ENCODE measurements around the gene OSBPL1A.
"Not testable (repeated sequence)": the region's sequence is repeated elsewhere in the genome, so short reads cannot be mapped to it uniquely, and the experiment has no call there.

Gene OSBPL1A

DNA sequence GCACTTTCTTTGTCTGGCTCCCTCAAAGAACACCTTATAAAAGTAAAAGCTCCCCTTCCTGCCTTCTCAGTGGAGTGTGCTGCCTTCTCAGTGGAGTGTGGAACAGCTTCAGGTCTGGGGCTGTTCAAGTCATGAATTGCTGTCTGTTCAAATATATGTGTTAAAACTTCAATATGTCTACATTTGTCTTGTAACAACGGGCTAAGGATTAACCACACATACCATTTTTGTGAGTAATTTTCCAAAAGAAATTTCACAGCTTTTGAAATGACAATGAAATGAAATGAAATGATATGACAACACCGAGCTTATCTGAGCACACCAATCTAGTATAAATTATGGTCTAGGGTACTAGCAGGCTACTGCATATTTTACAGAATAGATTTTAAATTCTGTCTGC lies 215.8 kb downstream of the OSBPL1A start:
- no peaks in the 10 kb centered on the region for H3K4me1 ChIP-seq (ENCODE audit: control insufficient read depth, insufficient read depth, low read length)
- H3K4me3 ChIP-seq (ENCODE audit: low read length) = no peak overlapping the region
- no peak overlapping the region for H3K9ac ChIP-seq (ENCODE audit: low read length)
- no peak overlapping the region for H3K27ac ChIP-seq (ENCODE audit: low read depth, low read length)
- no peaks in the 10 kb centered on the region for H3K36me3 ChIP-seq (ENCODE audit: control insufficient read depth, insufficient read depth, low read length)
- no peaks in the 10 kb centered on the region for H3K27me3 ChIP-seq (ENCODE audit: control insufficient read depth, insufficient read depth, low read length)

DNA sequence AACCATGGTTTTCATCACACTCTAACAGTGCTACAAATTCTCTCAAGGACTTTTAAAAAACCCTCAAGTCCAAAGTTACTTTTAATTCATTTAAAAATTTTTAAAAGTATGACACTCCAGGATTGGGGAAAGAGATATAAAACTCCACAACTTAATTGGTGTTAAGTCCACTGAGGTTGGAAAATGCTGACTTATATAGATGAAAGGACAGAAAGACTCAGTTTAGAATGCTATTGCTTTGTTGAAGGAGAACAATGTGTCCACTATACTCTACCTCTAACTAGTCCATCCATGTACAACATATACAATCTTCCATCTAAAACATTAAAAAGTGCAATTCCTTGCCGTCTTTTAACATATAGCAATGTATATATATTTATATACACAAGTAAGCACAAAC lies 217.6 kb downstream of the OSBPL1A start:
- no peak overlapping the region for H3K9ac ChIP-seq (ENCODE audit: low read length)
- H3K36me3 ChIP-seq (ENCODE audit: control insufficient read depth, insufficient read depth, low read length) = no peaks in the 10 kb centered on the region
- H3K27me3 ChIP-seq (ENCODE audit: control insufficient read depth, insufficient read depth, low read length) = no peaks in the 10 kb centered on the region
- no peak overlapping the region for H3K27ac ChIP-seq (ENCODE audit: low read depth, low read length)
- H3K4me1 ChIP-seq (ENCODE audit: control insufficient read depth, insufficient read depth, low read length) = no peaks in the 10 kb centered on the region
- no peak overlapping the region for H3K4me3 ChIP-seq (ENCODE audit: low read length)

DNA sequence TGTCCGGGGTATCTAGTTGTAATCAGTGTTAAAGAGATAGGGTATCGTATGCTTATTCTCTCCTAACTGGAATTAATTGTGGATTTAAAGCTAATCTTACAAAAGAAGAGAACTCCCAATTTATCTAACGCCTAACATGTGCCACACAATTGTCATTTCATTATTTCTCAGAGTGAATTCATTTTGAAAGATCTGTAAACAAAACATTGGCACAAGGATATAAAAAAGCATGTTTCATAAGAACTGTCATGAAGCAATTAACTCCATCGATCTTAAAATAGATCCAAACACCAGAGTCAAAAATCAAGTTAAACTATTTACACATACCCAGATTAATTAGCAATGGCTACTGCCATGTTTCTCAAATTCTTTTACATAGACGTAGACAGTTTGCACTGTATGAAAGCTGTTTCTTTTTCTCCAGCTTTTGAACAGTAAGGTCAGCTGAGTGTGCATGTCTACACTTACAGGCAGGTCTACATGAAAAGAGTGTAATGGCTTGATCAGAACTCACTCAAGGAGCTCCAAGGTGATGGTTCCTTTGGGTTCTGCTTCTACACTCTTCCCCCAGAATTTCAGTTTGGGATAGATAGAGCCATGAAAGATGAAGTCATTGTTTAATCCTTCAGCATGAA lies 220.0 kb downstream of the OSBPL1A start:
- no peaks in the 10 kb centered on the region for H3K4me1 ChIP-seq (ENCODE audit: control insufficient read depth, insufficient read depth, low read length)
- H3K27me3 ChIP-seq (ENCODE audit: control insufficient read depth, insufficient read depth, low read length) = no peaks in the 10 kb centered on the region
- no peak overlapping the region for H3K27ac ChIP-seq (ENCODE audit: low read depth, low read length)
- no peak overlapping the region for H3K9ac ChIP-seq (ENCODE audit: low read length)
- peaks cover 5% of the 10 kb centered on the region for H3K36me3 ChIP-seq (ENCODE audit: control insufficient read depth, insufficient read depth, low read length)
- H3K4me3 ChIP-seq (ENCODE audit: low read length) = no peak overlapping the region

DNA sequence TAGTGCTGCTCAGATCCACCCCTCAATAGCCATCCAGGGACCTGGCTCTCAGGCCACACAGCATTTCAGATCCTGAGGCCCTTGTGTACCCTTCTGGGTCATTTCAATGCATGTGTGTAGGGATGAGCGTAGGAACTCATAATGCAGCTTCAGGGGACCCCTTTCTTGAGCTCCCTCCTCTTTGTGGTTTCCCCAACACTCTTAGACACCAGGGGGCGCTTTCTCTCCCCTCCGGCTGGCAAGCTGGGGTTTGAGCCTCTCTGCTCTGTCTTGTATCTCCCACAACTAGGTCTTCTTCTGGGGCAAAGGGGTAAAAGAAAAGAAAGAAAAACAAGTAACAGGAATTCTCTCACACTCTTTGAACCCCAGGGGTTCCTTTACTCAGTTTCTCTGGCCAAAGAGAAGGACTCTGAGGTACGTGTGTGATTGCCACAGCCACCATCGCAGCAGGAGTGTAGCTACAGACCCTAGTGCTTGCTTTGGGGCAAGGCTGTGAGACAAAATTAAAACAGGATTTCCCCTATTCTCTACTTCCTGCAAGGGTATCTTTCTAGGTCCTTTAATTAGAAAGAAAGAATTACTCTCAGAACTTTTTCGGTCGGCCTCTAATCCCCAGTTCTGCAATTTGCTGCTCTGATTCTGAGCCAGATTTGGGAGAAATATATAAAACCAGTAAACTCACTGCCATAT lies 220.8 kb downstream of the OSBPL1A start:
- peaks cover 5% of the 10 kb centered on the region for H3K36me3 ChIP-seq (ENCODE audit: control insufficient read depth, insufficient read depth, low read length)

DNA sequence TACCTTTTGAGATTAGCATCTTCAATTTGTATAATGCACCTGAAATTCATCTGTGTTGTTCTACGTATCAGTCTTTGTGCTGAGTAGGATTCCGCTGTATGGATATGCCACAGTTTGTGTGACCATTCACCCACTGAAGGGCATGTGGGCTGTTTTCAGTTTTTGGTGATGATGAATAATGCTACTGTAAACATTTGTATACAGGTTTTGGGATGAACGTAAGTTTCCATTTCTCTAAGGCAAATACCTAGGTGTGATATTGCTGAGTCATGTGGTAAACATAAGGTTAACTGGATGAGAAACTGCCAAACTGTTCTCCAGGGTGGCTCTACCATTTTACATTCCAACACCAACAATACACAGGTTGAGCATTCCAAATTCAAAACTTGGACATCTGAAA lies 223.6 kb downstream of the OSBPL1A start:
- Histone ChIP-seq H3K27me3 (ENCODE audit: control insufficient read depth, insufficient read depth, low read length) (no peaks in the 10 kb centered on the region), H3K9ac (ENCODE audit: low read length) (no peak overlapping the region), H3K36me3 (ENCODE audit: control insufficient read depth, insufficient read depth, low read length) (peaks cover 7% of the 10 kb centered on the region), H3K27ac (ENCODE audit: low read depth, low read length) (no peak overlapping the region), H3K4me1 (ENCODE audit: control insufficient read depth, insufficient read depth, low read length) (no peaks in the 10 kb centered on the region), H3K4me3 (ENCODE audit: low read length) (no peak overlapping the region)

More for the DNA sequence above, 220.8 kb downstream of the OSBPL1A start:
- H3K4me1 ChIP-seq (ENCODE audit: control insufficient read depth, insufficient read depth, low read length) = no peaks in the 10 kb centered on the region
- H3K27ac ChIP-seq (ENCODE audit: low read depth, low read length) = no peak overlapping the region
- no peaks in the 10 kb centered on the region for H3K27me3 ChIP-seq (ENCODE audit: control insufficient read depth, insufficient read depth, low read length)
- H3K9ac ChIP-seq (ENCODE audit: low read length) = no peak overlapping the region
- H3K4me3 ChIP-seq (ENCODE audit: low read length) = no peak overlapping the region

DNA sequence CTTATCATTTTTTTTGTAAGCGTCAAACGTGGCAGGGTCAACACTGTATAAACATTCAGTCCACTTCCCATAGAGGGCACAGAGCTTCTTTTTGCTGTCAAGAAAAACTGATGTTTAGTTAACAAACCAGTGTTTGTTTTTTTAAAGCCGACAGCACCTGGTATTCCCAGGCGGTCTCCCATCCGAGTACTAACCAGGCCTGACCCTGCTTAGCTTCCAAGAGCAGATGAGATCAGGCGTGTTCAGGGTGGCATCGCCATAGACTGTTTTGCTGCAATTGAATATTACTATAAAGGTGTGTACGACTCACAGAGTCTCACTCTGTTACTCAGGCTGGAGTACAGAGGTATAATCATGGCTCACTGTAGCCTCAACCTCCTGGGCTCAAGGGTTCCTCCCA lies 227.3 kb downstream of the OSBPL1A start:
- H3K4me1 ChIP-seq (ENCODE audit: control insufficient read depth, insufficient read depth, low read length) = no peaks in the 10 kb centered on the region
- H3K27me3 ChIP-seq (ENCODE audit: control insufficient read depth, insufficient read depth, low read length) = no peaks in the 10 kb centered on the region
- no peak overlapping the region for H3K9ac ChIP-seq (ENCODE audit: low read length)
- H3K36me3 ChIP-seq (ENCODE audit: control insufficient read depth, insufficient read depth, low read length) = peaks cover 16% of the 10 kb centered on the region
- H3K4me3 ChIP-seq (ENCODE audit: low read length) = no peak overlapping the region
- H3K27ac ChIP-seq (ENCODE audit: low read depth, low read length) = no peak overlapping the region

DNA sequence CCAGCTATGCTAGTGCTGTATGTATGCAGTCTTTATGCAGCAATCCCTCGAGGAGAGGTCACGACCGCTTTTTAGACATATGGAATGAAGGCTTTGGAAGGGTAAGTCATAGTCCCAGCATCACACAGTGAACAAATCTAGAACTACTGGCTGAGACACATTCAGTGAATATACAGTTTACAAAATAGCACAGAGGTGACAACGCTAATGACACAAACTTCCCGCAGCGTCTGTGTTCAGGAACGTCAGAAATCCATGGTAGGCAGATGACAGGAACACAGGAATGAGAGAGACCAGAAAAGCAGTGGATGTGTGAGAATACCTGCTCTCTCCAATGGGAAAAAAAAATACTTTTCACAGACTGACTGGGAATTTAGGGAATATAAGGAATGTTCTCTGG lies 229.1 kb downstream of the OSBPL1A start:
- Histone ChIP-seq H3K36me3 (ENCODE audit: control insufficient read depth, insufficient read depth, low read length) (peaks cover 17% of the 10 kb centered on the region), H3K9ac (ENCODE audit: low read length) (no peak overlapping the region), H3K4me3 (ENCODE audit: low read length) (no peak overlapping the region), H3K27me3 (ENCODE audit: control insufficient read depth, insufficient read depth, low read length) (no peaks in the 10 kb centered on the region), H3K4me1 (ENCODE audit: control insufficient read depth, insufficient read depth, low read length) (no peaks in the 10 kb centered on the region), H3K27ac (ENCODE audit: low read depth, low read length) (no peak overlapping the region)

DNA sequence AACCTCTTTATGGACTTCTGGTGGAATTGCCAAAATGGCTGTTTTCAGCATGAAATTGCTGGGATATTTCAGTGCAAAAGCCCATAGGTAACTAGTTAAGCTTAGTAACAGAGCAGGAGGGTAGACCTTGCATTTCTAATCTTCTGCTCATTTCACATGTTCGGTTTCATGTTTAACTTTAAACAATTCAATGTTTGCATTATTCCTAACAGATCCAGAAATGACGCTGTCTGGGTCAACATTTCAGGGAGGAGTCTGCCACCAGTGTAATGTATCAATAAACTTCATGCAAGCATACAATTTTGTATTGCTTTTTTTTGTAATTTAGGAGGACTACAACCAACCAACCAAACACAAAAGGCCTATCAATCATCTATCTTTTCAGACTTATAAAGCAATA lies 236.3 kb downstream of the OSBPL1A start:
- no peak overlapping the region for H3K27ac ChIP-seq (ENCODE audit: low read depth, low read length)
- H3K4me1 ChIP-seq (ENCODE audit: control insufficient read depth, insufficient read depth, low read length) = no peaks in the 10 kb centered on the region
- H3K36me3 ChIP-seq (ENCODE audit: control insufficient read depth, insufficient read depth, low read length) = peaks cover 6% of the 10 kb centered on the region
- H3K9ac ChIP-seq (ENCODE audit: low read length) = no peak overlapping the region
- no peak overlapping the region for H3K4me3 ChIP-seq (ENCODE audit: low read length)
- no peaks in the 10 kb centered on the region for H3K27me3 ChIP-seq (ENCODE audit: control insufficient read depth, insufficient read depth, low read length)

DNA sequence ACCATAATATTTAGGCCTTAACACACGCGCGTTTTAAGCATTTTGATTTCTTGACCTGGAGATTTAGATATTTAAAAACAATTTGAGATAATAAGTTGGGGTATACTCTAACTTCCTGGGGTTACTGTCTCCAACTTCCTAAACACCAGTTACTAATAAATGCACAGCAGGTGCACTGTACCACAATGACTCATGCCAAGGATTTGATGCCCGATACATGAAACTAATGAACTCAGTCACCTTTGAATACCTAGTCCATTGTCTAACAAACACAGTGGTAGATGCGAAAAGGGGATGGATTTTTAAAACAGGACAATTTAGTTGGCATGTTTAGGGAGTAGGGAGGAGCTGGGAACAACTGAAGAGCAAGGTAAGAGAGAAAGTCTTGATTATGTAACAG lies 237.5 kb downstream of the OSBPL1A start:
- no peaks in the 10 kb centered on the region for H3K27me3 ChIP-seq (ENCODE audit: control insufficient read depth, insufficient read depth, low read length)
- no peak overlapping the region for H3K9ac ChIP-seq (ENCODE audit: low read length)
- H3K36me3 ChIP-seq (ENCODE audit: control insufficient read depth, insufficient read depth, low read length) = peaks cover 5% of the 10 kb centered on the region
- H3K27ac ChIP-seq (ENCODE audit: low read depth, low read length) = no peak overlapping the region
- no peaks in the 10 kb centered on the region for H3K4me1 ChIP-seq (ENCODE audit: control insufficient read depth, insufficient read depth, low read length)
- no peak overlapping the region for H3K4me3 ChIP-seq (ENCODE audit: low read length)

DNA sequence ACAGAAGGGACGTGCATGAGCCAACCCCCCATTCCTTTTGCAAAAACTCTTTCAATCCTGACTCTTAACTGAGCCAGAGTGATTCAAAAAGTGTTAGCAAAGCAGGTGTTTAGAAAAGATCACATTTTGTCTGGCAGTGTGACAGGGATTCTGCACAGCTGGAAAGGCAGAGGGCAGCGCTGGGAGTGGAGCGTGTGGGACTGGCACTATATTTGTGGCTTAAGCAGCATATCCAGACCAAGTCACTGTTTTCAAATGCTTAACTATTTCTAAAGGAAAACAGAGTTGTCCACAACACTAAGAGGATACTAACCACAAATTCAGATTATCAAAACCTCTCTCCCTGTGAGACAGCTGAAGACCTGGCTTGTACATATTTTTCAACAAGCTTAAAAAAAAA lies 239.8 kb downstream of the OSBPL1A start:
- no peaks in the 10 kb centered on the region for H3K27me3 ChIP-seq (ENCODE audit: control insufficient read depth, insufficient read depth, low read length)
- H3K27ac ChIP-seq (ENCODE audit: low read depth, low read length) = no peak overlapping the region
- H3K9ac ChIP-seq (ENCODE audit: low read length) = no peak overlapping the region
- no peak overlapping the region for H3K4me3 ChIP-seq (ENCODE audit: low read length)
- H3K4me1 ChIP-seq (ENCODE audit: control insufficient read depth, insufficient read depth, low read length) = no peaks in the 10 kb centered on the region
- H3K36me3 ChIP-seq (ENCODE audit: control insufficient read depth, insufficient read depth, low read length) = no peaks in the 10 kb centered on the region

DNA sequence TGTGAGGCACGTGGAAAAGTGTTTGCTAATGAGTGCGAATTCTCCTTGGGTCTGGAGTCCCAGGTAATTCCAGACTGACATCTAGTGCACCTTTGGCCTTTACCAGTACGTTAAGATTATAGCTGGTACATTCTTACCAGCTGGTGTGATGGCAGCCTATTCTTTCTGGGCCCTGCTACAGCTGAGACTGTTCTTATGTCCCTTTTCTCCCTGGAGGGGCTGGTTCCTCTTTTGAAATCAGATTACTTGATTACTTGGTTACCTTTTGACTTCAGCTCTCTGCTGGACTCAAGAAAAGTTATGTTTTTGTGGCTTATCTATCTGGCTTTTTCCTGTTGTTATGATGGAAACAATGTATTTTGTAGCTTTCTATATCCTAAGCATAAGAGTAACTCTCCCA lies 244.2 kb downstream of the OSBPL1A start:
- no peak overlapping the region for H3K27ac ChIP-seq (ENCODE audit: low read depth, low read length)
- H3K36me3 ChIP-seq (ENCODE audit: control insufficient read depth, insufficient read depth, low read length) = no peaks in the 10 kb centered on the region
- H3K4me1 ChIP-seq (ENCODE audit: control insufficient read depth, insufficient read depth, low read length) = no peaks in the 10 kb centered on the region
- no peaks in the 10 kb centered on the region for H3K27me3 ChIP-seq (ENCODE audit: control insufficient read depth, insufficient read depth, low read length)
- H3K9ac ChIP-seq (ENCODE audit: low read length) = no peak overlapping the region
- no peak overlapping the region for H3K4me3 ChIP-seq (ENCODE audit: low read length)

DNA sequence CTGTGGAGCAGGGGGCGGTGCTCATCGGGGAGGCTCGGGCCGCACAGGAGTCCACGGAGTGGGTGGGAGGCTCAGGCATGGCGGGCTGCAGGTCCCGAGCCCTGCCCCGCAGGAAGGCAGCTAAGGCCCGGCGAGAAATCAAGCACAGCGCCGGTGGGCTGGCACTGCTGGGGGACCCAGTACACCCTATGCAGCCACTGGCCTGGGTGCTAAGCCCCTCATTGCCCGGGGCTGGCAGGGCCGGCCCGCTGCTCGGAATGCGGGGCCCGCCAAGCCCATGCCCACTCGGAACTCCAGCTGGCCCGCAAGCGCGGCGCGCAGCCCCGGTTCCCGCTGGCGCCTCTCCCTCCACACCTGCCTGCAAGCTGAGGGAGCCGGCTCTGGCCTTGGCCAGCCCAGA lies 248.0 kb downstream of the OSBPL1A start:
- H3K27me3 ChIP-seq (ENCODE audit: control insufficient read depth, insufficient read depth, low read length); H3K4me3 ChIP-seq (ENCODE audit: low read length); H3K4me1 ChIP-seq (ENCODE audit: control insufficient read depth, insufficient read depth, low read length); H3K27ac ChIP-seq (ENCODE audit: low read depth, low read length); H3K36me3 ChIP-seq (ENCODE audit: control insufficient read depth, insufficient read depth, low read length); H3K9ac ChIP-seq (ENCODE audit: low read length): not testable (repeated sequence)

DNA sequence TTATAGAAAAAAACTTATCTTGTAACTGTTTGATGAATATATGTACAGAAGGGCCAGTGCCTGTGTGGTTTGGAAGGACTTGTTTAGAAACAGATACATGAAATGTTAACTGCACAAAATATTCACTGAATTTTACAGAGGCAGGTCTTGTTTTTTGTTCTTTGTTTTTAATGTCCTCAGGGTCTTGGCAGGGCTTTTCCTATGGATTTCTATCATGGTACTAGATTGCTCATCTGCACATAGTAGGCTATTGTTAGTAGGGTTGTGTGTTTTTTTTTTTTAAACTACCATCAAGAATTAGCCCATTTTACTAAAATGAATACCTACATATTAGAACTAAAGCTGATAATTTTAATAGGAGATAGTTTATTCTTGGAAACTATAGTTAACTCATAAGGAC lies 255.2 kb downstream of the OSBPL1A start:
- Histone ChIP-seq H3K27ac (ENCODE audit: low read depth, low read length) (no peak overlapping the region), H3K4me1 (ENCODE audit: control insufficient read depth, insufficient read depth, low read length) (no peaks in the 10 kb centered on the region), H3K9ac (ENCODE audit: low read length) (no peak overlapping the region), H3K4me3 (ENCODE audit: low read length) (no peak overlapping the region), H3K36me3 (ENCODE audit: control insufficient read depth, insufficient read depth, low read length) (no peaks in the 10 kb centered on the region), H3K27me3 (ENCODE audit: control insufficient read depth, insufficient read depth, low read length) (no peaks in the 10 kb centered on the region)
